GM19328 (cell line): Measurements from ENCODE around the gene FBLN7.

ENCODE experiments used
- ATAC-seq: cut with Tn5 transposase; IDR thresholded peaks from one replicate; pipeline ENCODE4 v1.9.1; 2021; ENCODE audit warnings: mild to moderate bottlenecking, moderate library complexity; ENCODE audit not compliant: unreplicated experiment

The FBLN7 gene

DNA sequence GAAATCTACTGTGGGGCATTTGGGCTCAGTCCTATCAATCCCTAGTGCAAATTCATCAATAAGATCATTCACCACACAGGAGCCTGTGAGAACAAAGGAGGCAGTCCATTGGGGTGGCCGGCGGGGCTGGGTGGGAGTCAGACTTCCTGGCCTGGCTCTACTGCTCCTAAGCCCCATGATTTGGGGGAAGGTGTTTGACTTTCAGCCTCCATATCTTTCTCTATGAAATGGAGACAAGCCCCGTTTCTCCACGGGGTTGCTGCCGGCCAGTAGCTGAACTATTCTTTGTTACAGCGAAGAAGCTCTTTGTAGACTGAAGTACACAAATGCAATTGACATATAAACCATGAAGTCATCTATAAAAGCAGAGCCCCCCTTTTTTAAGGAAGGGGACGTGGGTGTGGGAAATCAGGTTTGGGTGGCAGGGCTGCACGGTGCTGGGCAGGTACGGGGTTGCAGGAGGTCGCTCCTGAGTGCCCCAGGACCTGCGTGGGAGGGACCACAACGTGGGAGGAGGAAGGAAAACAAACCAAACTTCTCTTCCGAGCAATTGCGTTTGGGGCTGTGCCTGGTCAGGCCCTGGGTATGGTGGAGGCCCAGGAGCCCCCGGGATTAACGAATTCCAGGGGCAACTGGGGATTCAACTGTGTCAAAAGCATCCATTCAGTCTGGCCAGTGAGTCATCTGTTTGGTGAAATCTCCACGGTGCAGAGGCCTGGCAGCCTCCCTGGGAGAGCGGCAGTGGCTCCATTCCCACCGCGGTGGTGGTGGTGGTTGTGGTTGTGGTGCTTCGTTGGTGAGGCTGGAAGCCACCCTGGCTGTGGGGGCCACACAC, 18.2 kb downstream of the FBLN7 start:
- ATAC-seq = no peak

DNA sequence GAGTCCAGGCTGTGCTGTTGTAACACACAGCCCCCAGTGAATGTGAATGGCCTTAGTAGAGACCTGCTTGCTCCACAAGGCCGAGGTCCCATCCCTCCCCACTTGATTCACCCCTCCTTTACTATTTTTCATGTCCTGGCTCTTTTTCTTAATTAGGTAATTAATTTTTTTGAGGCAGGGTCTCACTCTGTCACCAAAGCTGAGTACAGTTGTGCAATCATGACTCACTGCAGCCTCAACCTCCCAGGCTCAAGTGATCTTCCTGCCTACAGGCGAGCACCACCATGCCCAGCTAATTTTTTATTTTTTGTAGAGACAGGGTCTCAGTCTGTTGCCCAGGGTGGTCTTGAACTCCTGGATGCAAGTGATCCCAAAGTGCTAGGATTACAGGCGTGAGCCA, 19.3 kb downstream of the FBLN7 start:
- no peak for ATAC-seq

DNA sequence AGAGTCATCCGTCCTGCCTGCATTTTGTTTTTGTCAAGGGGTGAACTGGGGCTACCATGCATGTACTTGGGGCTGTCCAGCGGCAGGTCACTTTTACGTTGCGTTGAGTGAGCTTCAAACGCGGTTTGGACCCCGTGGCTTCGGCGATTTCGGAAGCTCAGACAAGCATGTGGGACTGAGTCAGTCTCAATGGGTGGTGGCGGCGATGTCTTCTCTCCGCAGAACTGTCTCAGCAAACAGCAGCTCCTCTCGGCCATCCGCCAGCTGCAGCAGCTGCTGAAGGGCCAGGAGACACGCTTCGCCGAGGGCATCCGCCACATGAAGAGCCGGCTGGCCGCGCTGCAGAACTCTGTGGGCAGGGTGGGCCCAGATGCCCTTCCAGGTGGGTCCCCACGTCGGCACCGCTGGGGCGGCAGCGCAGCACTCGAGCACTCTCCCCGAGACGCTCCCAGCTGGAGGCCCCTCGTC, 21.3 kb downstream of the FBLN7 start:
- ATAC-seq = no peak

DNA sequence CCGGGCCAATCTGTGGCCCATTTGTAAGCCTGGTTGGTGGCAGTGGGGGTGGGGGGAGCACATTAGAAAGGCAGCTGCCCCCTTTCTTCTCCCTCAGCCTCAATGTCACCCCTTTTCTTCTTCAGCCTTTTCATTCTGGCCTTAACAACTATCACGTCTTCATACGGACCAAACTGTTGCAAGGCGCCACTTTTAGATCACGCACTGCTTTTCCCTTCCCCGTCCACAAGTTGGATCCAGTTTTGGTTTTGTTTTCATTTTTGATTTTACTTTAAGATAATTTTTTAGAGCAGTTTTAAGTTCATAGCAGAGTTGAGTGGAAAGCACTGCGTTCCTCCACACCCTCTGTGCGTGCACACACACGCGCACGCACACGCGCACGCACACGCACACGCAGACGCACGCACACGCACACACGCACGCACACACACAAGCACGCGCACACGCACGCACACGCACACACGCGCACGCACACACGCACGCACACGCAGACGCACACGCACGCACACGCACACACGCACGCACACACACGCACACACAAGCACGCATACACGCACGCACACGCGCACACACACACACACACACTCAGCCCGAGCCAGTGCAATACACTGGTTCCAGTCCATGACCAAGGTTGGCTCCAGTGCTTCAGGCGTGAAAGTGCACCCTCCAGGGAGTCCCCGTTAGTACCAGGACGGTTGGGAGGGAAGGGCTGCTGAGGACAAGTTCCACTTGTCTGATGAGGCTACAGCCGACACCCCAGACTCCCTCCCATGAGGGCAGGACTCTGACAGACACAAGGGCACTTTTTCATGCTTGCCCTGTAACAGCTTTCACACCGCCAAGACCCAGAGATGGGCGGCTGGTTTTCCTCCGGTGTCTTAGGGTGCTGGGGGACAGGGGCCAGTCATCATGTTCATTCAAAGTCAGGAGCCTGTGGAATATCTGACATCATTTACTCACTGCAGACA, 22.4 kb downstream of the FBLN7 start:
- ATAC-seq = no peak

DNA sequence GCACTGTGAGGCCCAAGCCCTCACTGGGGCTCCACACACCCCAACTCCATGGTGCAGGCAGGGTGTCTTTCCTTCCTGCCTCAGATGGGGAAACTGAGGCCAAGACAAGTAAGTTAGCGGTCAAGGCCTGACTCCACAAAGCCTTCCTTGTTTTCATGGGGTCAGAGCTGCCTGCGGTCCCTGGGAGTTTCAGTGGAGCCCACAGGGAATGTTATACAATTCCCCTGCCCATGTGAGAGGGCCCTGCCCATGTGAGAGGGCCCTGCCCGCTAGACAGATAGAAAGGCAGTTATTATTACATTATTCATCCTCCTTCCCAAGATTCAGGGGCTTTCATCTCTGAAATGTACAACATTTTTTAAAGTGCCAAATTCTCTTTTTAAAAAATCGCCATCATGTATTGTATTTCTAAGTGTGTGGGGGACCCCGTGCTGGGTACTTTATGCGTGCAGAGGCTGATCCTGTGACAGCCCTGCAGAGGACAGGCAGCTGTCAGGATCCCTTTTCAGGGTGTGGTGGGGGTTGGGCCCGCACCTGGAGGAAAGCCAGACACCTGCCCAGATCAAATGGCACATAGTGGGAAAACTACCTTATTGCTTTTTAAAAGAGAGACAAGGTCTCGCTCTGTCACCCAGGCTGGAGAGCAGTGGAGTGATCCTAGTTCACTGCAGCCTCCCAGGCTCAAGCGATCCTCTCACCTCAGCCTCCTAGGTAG, 23.4 kb downstream of the FBLN7 start:
- ATAC-seq = no peak

DNA sequence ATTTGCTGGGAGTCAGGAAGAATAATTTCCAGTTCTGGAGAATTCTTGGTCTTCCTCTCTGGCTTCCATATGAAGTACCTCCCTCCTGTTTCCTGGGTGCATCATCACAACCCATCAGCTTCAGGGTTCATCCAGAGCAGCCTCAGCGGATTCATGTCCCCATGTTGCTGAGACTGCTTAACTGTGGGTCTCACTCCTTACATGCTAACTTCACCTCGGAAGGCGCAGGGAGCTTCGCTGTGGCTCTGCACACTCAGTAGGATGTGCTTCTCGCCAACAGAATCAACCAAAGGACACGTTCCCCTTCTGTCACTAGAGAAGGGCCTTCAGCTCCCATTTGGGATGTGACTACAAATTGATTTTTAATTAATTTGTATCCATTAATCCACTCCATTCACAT, 24.2 kb downstream of the FBLN7 start:
- ATAC-seq = no peak

DNA sequence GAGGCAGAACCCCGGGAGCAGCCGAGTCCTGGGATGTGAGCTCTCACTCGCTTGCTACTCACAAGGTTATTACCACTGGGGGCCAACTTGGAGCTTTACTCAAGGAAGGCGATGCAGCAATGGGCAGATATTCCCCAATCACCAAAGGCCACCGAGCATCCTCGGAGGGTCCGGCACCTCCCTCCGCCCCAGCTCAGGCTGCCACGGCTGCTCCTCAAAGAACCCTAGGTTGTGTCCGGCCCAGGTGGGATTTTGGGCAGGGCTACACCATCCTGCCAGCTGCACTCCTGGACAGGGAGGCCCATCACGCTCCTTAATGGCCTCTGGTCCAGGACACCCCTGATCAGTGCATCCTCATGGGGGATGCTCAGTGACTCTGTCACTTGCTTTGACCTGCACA, 24.8 kb downstream of the FBLN7 start:
- ATAC-seq = no peak

DNA sequence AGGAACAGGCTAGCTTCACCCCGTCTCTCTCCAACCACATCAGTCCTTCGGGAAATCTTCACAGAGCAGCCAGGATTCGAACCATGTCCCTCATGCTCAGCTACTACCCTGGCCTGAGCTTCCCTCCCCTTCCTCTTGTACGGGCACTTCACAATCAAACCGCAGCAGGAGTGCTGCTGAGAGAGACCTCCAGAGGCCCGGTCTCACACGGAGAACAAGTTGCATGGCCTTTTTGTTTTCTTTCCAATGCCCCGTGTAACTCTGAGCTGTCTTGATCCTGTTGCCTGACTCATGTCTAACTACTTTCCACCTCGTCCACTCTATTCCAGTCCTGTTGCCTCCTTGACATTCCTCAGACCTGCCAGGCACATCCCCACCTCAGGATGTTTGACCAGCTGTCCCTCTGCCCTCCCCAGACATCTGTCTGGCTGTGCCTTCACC, 25.4 kb downstream of the FBLN7 start:
- no peak for ATAC-seq

DNA sequence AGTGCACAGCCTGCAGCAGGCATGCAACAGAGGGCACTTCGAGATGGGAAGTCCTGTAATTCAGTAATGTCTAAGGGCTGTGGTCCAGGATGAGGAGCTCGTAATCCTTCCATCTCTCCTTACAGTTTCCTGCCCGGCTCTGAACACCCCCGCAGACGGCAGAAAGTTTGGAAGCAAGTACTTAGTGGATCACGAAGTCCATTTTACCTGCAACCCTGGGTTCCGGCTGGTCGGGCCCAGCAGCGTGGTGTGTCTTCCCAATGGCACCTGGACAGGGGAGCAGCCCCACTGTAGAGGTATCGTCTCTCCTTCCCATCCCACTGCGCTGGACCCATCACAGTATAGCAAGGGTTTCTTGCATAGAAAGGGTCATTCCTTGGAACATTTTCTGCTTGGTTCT, 26.7 kb downstream of the FBLN7 start:
- ATAC-seq = no peak

DNA sequence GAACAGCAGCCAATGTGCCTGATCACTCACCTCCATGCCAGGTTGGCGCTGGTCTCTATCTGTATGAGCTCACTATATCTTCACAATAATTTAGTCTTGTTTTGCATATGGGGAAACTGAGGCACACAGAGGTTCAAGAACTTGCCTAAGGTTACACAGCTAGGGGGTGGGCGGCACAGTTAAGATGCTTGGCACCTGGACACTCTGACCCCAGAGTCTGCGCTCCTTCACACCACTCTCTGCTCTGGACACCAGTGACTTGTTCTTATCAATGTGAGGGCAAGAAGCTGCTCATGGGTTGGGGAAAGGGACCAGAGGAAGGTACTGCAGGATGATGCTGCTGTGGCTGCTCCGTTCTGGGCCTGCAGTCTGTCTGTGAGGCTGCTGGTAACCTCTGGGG, 27.1 kb downstream of the FBLN7 start:
- no peak for ATAC-seq

DNA sequence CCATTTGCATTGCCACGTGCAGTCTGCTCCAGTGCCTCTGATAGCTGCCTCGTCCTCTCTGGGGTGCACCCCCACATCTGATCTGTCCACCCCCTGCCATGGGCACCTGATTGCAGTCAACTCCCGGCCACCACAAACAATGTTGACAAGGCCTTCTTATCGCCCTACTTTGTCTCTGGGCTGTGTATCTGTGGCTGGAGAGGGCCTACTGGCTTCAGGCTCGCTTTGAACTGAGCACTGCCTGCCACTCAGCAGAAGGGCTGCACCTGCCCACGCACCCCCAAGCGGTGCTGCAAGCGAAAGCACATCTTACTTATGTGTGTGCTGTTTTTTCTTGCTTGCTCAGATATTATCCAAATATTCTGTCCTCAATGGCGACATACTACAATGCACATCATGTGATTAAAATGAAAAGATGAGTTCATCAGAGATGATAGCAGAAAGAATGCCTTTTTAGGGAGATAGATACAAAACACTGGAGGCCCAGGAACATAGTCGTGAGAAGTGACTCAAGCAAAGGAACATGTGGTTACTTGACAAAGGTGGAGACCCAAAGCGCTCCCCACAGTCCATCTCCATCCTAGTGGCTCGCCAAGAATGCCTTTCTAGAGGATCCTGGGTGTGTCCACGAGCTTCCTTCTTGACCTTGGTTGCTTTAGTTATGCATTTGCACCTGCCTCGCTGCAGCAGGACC, 28.8 kb downstream of the FBLN7 start:
- no peak for ATAC-seq

DNA sequence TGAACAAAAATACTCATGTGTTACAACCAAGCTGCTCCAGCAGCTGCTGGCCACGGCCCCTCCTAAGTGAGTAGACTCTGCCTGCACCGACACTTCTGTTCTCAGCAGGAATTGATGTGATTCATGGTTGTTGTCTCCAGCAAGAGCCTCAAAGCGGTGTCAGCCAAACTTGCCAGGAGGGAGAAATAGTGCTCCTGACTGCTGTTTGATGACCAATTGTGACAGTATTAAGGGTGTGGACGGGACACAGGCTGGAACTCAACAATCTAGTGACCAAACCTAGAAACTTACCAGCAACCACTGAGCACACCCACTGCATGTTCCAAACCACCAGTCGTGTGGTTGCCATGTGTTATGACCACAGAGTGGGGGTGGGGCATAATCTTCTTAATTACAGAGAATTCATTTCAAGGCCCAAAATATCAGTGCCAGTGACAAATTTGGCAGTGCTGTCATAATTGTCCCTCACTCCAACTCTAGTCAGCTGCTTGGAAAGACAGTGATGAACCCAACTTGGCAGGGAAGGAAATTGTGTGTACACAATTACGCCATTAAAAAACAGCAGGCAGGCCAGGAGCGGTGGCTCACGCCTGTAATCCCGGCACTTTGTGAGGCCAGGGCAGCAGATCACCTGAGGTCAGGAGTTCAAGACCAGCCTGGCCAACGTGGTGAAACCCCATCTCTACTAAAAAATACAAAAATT, 30.4 kb downstream of the FBLN7 start:
- ATAC-seq = no peak

DNA sequence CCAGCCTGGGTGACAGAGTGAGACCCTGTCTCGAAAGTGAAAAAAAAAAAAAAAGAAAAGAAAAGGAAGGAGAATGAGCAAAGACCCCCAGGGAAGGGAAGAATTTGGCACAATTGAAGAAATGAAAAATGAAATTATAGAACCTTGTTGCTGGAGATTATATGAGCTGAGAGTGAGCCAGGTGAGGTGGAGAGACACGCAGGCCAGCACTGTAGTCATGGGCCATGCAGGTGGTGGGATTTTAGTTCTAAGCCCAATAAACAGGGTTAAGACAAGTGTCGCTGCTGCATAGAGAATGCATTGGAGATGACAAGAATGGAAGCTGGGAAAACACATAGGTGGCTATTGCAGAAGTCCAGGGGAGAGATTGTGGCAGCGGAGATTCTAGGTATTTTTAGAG, 32.3 kb downstream of the FBLN7 start:
- ATAC-seq = no peak

DNA sequence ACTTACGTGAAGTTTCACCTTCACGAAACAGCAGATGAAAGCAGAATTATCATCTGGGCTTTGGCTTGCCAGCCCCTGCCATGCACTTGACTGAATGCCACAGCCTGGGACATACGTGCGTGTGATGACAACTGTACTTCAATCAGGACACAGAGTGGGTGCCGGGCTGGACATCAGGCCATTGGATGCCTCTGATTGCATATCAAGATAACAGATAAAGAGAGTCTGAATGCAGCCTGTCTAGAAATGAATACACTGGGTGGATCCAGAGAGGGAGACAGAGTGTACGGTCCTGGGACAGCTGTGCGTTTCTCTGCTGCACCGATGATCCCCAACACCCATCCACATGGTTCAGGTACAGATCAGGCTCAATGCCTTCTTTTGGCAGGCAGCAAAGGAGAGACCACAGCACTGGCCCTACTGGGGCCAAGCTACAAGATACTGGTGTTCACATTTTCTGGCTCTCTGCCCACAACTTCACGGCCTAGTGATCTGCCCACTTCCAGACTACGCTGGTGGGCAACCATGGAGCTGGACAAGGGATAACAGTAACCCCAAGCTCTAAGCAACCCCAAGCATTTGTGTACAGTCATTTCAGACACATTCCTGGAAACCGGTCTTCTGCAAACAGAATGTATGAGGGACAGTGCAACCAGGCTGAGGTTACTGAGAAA, 35.6 kb downstream of the FBLN7 start:
- ATAC-seq = no peak

DNA sequence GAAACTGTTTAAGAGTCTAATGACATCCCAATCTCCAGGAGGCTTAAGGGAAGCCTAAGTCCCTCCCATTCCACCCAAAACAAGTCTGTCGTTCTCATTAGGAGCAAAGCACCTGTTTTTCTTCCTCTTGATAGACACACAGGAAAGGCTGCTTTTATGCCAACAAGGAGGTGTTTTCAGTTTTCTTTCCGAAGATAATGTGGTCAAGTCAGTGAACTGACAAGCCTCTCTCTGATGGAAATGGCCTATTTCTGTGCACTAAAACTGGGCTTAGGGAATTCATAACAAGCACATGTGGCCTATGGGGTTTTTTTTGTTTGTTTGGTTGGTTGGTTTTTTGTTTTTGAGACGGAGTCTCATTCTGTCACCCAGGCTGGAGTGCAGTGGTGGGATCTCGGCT, 36.2 kb downstream of the FBLN7 start:
- no peak for ATAC-seq

DNA sequence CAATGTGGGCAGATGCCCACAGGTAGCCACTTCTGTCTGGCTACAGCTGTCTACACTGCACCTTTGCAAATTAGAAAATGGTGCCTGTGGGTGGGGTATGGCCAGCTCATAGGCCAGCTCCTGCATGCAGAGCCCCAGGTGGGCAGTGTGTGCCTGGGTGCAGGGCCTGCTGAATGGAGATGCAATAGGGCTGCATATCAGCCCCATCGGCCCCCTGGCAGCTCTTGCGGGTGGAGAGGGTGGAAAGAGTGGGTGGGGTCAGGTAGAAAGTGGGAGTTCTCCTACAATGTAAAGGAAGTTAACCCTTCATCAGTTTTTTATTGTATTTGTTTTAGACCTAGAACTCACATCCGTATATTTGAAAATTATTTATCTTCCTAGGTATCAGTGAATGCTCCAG, 37.1 kb downstream of the FBLN7 start:
- ATAC-seq = no peak

DNA sequence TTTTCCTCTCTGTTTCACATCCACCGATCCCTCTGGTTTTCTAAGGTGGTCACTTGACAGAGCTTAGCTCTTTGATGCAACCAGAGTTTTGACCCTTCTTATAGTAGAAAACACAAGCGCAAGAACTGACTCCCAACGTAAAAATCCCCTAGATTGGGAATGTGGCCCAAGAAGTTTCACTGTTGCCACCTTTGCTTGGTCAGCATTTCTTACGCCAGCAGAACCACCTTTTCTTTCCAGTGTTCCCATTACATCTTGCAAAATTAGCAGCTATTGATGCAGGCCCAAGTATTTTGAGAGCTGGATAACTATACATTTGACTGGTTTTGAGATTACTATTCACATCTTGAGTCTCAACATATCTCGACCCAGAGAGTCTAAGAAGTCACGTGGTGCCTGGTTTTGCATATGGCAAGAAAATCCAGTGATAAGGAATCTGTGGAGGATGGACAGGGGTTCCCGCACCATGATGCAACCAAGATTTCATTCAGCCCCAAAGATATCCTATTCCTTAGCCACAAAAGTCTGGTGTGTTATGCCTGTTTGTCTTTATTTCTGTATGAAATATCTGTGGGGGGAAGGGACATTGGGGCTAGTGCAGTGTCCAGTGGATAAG, 37.9 kb downstream of the FBLN7 start:
- no peak for ATAC-seq

DNA sequence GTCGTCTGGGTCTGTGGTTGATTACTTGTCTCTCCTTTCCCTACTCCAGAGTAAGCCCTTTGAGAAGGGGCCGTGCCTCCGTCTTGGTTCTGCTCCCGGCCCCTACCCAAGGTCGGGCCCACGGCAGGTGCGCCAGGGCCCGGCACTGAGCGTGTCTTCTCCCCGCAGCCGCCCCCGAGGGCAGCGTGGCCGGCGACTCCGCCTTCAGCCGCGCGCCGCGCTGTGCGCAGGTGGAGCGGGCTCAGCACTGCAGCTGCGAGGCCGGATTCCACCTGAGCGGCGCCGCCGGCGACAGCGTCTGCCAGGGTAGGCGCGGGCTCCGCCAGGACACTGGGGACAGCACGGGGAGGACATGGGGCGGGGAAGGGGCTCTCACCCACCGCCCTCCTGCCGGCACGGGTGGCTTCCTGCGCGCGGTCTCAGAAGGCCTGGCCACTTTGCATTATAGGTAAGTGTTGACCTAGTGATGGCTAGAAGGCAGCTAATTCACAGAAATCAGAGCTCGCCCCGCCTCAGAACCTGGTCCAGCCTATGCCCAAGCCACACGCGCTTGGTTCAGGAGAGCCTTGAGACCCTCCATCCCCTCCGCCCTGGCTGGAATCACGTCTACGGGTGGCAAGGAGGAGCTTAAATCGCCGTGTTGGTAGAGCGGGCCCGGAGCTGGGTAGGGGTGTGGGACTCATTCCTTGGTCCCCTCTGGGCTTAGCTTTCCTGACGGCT, 43.5 kb downstream of the FBLN7 start:
- no peak for ATAC-seq
